HG03575 (cell line): ENCODE results near the gene AGXT2.
"Not testable (repeated sequence)": the region's sequence is repeated elsewhere in the genome, so short reads cannot be mapped to it uniquely, and the experiment has no call there.

Experiments used
- ATAC-seq: cut with Tn5 transposase; IDR thresholded peaks from one replicate; pipeline ENCODE4 v1.9.1; 2021; ENCODE audit not compliant: unreplicated experiment, insufficient number of reproducible peaks, low FRiP score; ENCODE audit errors: extremely low read depth

The AGXT2 gene

GRCh38 chr5:34991486-34992238, 56.1 kb downstream of the AGXT2 start:
- no peak for ATAC-seq

- ATAC-seq, result no peak
These were observed 60.8 kb downstream of the AGXT2 start for GRCh38 chr5:34986965-34987364.

- ATAC-seq, result no peak
These were observed 64.9 kb downstream of the AGXT2 start for GRCh38 chr5:34982823-34983222.

GRCh38 chr5:34978681-34979080, 69.1 kb downstream of the AGXT2 start:
- ATAC-seq, result no peak

GRCh38 chr5:34977934-34978613, 69.7 kb downstream of the AGXT2 start:
- ATAC-seq, result no peak

- ATAC-seq, result no peak
These were observed 71.4 kb downstream of the AGXT2 start for GRCh38 chr5:34976347-34976746.

GRCh38 chr5:34971655-34972054, 76.1 kb downstream of the AGXT2 start:
- not testable (repeated sequence) for ATAC-seq

- ATAC-seq, result no peak
These were observed 77.2 kb downstream of the AGXT2 start for GRCh38 chr5:34970552-34970951.

GRCh38 chr5:34968258-34968657, 79.5 kb downstream of the AGXT2 start:
- no peak for ATAC-seq

- no peak for ATAC-seq
These were observed 80.2 kb downstream of the AGXT2 start for GRCh38 chr5:34967540-34967939.

GRCh38 chr5:34959323-34959722, 88.4 kb downstream of the AGXT2 start:
- peak; percentile 95 for ATAC-seq

GRCh38 chr5:34957857-34958690, 89.7 kb downstream of the AGXT2 start:
- ATAC-seq, result no peak

- ATAC-seq, result no peak
These were observed 90.4 kb downstream of the AGXT2 start for GRCh38 chr5:34957321-34957720.
